H1 (cell line): Measurements from ENCODE around the gene DSTN. TPM values are rescaled to one million over a fixed set of nuclear protein-coding genes. Genes with fewer than 3 reads are reported as not detected.

Experiments
- CTCF ChIA-PET: fragments of 300-600 bp; sonication (Branson Sonifier 250); formaldehyde crosslinking; loops from one replicate; lab custom pipeline; 2021; ENCODE audit not compliant: partially characterized antibody; lab: Charles Lee
- POLR2A ChIA-PET: fragments of 300-600 bp; sonication (Branson Sonifier 250); formaldehyde crosslinking; loops from one replicate; lab custom pipeline; 2021; ENCODE audit warnings: inconsistent platforms; ENCODE audit not compliant: partially characterized antibody; lab: Charles Lee
- DNase-seq, 2 experiments: peaks; one replicate each; pipeline versions ENCODE4 v3.0.0 to v3.0.0-alpha.2; 2010 to 2022; ENCODE audit warnings: low spot score in 2 of 2, low read depth in 1 of 2, mixed read lengths in 1 of 2
- FAIRE-seq: peaks from 2 replicates; lab custom pipeline; 2011; peaks lifted over from hg19 to GRCh38; lab: Jason Lieb, UNC
- H2AFZ ChIP-seq: 2 replicates; pipeline ENCODE4 v1.8.1; 2012; ENCODE audit warnings: low read length, inconsistent platforms
- H2AK5ac ChIP-seq: 2 replicates; pipeline ENCODE4 v1.6.1; 2013; ENCODE audit warnings: low read depth, low read length
- H2BK120ac ChIP-seq: replicated peaks from 2 replicates; pipeline ENCODE3; 2013; ENCODE audit warnings: low read depth, low read length, inconsistent platforms
- H2BK12ac ChIP-seq: 2 replicates; pipeline ENCODE4 v1.6.1; 2013; ENCODE audit warnings: low read depth, low read length
- H2BK15ac ChIP-seq: 2 replicates; pipeline ENCODE4 v1.6.1; 2013; ENCODE audit warnings: low read length
- H2BK20ac ChIP-seq: 2 replicates; pipeline ENCODE4 v1.6.1; 2013; ENCODE audit warnings: low read length
- H2BK5ac ChIP-seq: 2 replicates; pipeline ENCODE4 v1.6.1; 2013; ENCODE audit warnings: low read depth, low read length
- H3K14ac ChIP-seq: 2 replicates; pipeline ENCODE4 v1.6.1; 2013; ENCODE audit warnings: inconsistent platforms; ENCODE audit not compliant: insufficient read length
- H3K18ac ChIP-seq: 2 replicates; pipeline ENCODE4 v1.6.1; 2013; ENCODE audit warnings: low read length; ENCODE audit errors: extremely low read depth
- H3K23ac ChIP-seq: 2 replicates; pipeline ENCODE4 v1.6.1; 2013; ENCODE audit warnings: inconsistent platforms; ENCODE audit not compliant: insufficient read length
- H3K23me2 ChIP-seq: 2 replicates; pipeline ENCODE4 v1.6.1; 2013; ENCODE audit warnings: low read depth, low read length
- H3K27ac ChIP-seq: 2 replicates; pipeline ENCODE4 v1.6.1; 2011; ENCODE audit warnings: low read depth, low read length, inconsistent platforms
- H3K27me3 ChIP-seq, 4 experiments: replicated peaks in 1 of 4; 1 replicate in 1 of 4; 2 replicates in 3 of 4; pipeline versions ENCODE4 v1.6.1 to v1.8.1; 2011 to 2013; ENCODE audit warnings: low read length in 3 of 4, mild to moderate bottlenecking in 3 of 4, inconsistent platforms in 2 of 4, mixed read lengths in 2 of 4, moderate library complexity in 1 of 4; ENCODE audit not compliant: control insufficient read depth in 3 of 4, insufficient read depth in 3 of 4; ENCODE audit errors: extremely low read depth in 1 of 4
- H3K36me3 ChIP-seq, 4 experiments: 2 replicates each; pipeline versions ENCODE4 v1.6.1 to v1.8.1; 2011 to 2013; ENCODE audit warnings: mild to moderate bottlenecking in 4 of 4, low read length in 3 of 4, moderate library complexity in 2 of 4, control low read depth in 1 of 4, inconsistent platforms in 1 of 4; ENCODE audit not compliant: insufficient read depth in 4 of 4, control insufficient read depth in 2 of 4
- H3K4ac ChIP-seq: replicated peaks from 2 replicates; pipeline ENCODE3; 2013; ENCODE audit warnings: low read length, low read depth, mixed read lengths, inconsistent platforms; ENCODE audit not compliant: insufficient read length
- H3K4me1 ChIP-seq, 4 experiments: replicated peaks in 1 of 4; 1 replicate in 1 of 4; 2 replicates in 3 of 4; pipeline versions ENCODE4 v1.6.1 to v1.8.1; 2011 to 2013; ENCODE audit warnings: low read length in 3 of 4, inconsistent platforms in 2 of 4, mixed read lengths in 1 of 4; ENCODE audit not compliant: insufficient read depth in 4 of 4, control insufficient read depth in 3 of 4
- H3K4me2 ChIP-seq, 2 experiments: 2 replicates each; pipeline versions ENCODE4 v1.6.1 to v1.8.1; 2011 to 2013; ENCODE audit warnings: low read depth in 2 of 2, low read length in 2 of 2, control low read depth in 1 of 2, inconsistent platforms in 1 of 2, mild to moderate bottlenecking in 1 of 2; ENCODE audit not compliant: insufficient read depth in 1 of 2
- H3K4me3 ChIP-seq, 4 experiments: fragments of 200-600, 300-600 bp in 1 of 4; sonication (generic), shearing (Covaris generic), sonication (Bioruptor Twin) in 1 of 4; 2 replicates each; pipeline versions ENCODE4 v1.5.1 to v1.8.1; 2011 to 2016; ENCODE audit warnings: low read length in 4 of 4, low read depth in 3 of 4, control low read depth in 2 of 4, inconsistent platforms in 2 of 4, mild to moderate bottlenecking in 2 of 4, mixed read lengths in 1 of 4, moderate library complexity in 1 of 4; ENCODE audit not compliant: insufficient read depth in 2 of 4; ENCODE audit errors: extremely low read depth in 1 of 4
- H3K56ac ChIP-seq: replicated peaks from 2 replicates; pipeline ENCODE3; 2013; ENCODE audit warnings: low read depth, mild to moderate bottlenecking, mixed read lengths, low read length, inconsistent platforms; ENCODE audit not compliant: insufficient read length
- H3K79me1 ChIP-seq: 2 replicates; pipeline ENCODE4 v1.6.1; 2013; ENCODE audit warnings: low read depth, low read length, control low read depth
- H3K79me2 ChIP-seq, 2 experiments: 2 replicates each; pipeline versions ENCODE4 v1.6.1 to v1.8.1; 2012 to 2013; ENCODE audit warnings: low read length in 2 of 2, mild to moderate bottlenecking in 2 of 2, inconsistent platforms in 1 of 2; ENCODE audit not compliant: insufficient read depth in 2 of 2, control insufficient read depth in 1 of 2
- H3K9ac ChIP-seq, 4 experiments: replicated peaks in 1 of 4; 1 replicate in 1 of 4; 2 replicates in 3 of 4; pipeline versions ENCODE4 v1.6.1 to v1.8.1; 2011 to 2013; ENCODE audit warnings: low read depth in 3 of 4, low read length in 3 of 4, control low read depth in 2 of 4, mild to moderate bottlenecking in 2 of 4, moderate library complexity in 2 of 4, inconsistent platforms in 1 of 4; ENCODE audit errors: extremely low read depth in 1 of 4
- H3K9me3 ChIP-seq, 2 experiments: 2 replicates each; pipeline versions ENCODE4 v1.6.1 to v1.8.1; 2012 to 2013; ENCODE audit warnings: mild to moderate bottlenecking in 2 of 2, moderate library complexity in 2 of 2, control low read depth in 1 of 2, inconsistent platforms in 1 of 2, low read depth in 1 of 2, low read length in 1 of 2, mixed read lengths in 1 of 2; ENCODE audit not compliant: insufficient read depth in 2 of 2
- H4K20me1 ChIP-seq, 2 experiments: replicated peaks in 1 of 2; 2 replicates each; pipeline versions ENCODE3 to v1.8.1; 2011 to 2013; ENCODE audit warnings: inconsistent platforms in 2 of 2, low read length in 2 of 2, mild to moderate bottlenecking in 1 of 2; ENCODE audit not compliant: insufficient read depth in 2 of 2, control insufficient read depth in 1 of 2
- H4K5ac ChIP-seq: 2 replicates; pipeline ENCODE4 v1.6.1; 2013; ENCODE audit warnings: low read length, low read depth, mixed read lengths, inconsistent platforms; ENCODE audit not compliant: insufficient read length
- H4K8ac ChIP-seq: 2 replicates; pipeline ENCODE4 v1.8.0; 2013; ENCODE audit warnings: mild to moderate bottlenecking, moderate library complexity, low read length, inconsistent platforms; ENCODE audit not compliant: insufficient read depth; ENCODE audit errors: extremely low read depth
- H4K91ac ChIP-seq: replicated peaks from 2 replicates; pipeline ENCODE3; 2013; ENCODE audit warnings: low read length, mixed read lengths, inconsistent platforms; ENCODE audit not compliant: insufficient read length
- GABPA ChIP-seq: IDR thresholded peaks from 2 replicates; pipeline ENCODE4 v1.6.1; 2011; ENCODE audit warnings: mild to moderate bottlenecking, low read length, moderate library complexity, borderline replicate concordance; ENCODE audit not compliant: insufficient read depth
- HDAC2 ChIP-seq, 2 experiments: fragments of 300-600 bp in 1 of 2; sonication (generic) in 1 of 2; IDR thresholded peaks; 2 replicates each; pipeline ENCODE4 v1.6.1; 2011 to 2012; ENCODE audit warnings: low read depth in 2 of 2, low read length in 2 of 2, mild to moderate bottlenecking in 2 of 2, moderate library complexity in 2 of 2, borderline replicate concordance in 1 of 2, inconsistent platforms in 1 of 2
- PHF8 ChIP-seq: fragments of 200-600 bp; sonication (generic); conservative IDR thresholded peaks from 2 replicates; pipeline ENCODE4 v1.7.1; 2012; ENCODE audit warnings: low read depth, mild to moderate bottlenecking, inconsistent platforms, low read length, moderate library complexity
- POLR2A ChIP-seq, 2 experiments: IDR thresholded peaks; 1 replicate in 1 of 2; 2 replicates in 1 of 2; pipeline ENCODE4 v1.6.1; 2011; ENCODE audit warnings: low read depth in 2 of 2, low read length in 2 of 2, mild to moderate bottlenecking in 2 of 2; ENCODE audit errors: control extremely low read depth in 1 of 2
- SAP30 ChIP-seq: fragments of 300-600 bp; sonication (generic); IDR thresholded peaks from 2 replicates; pipeline ENCODE4 v1.7.1; 2012; ENCODE audit warnings: low read length, moderate library complexity, mild to moderate bottlenecking, inconsistent platforms; ENCODE audit not compliant: insufficient read depth, insufficient replicate concordance
- TEAD4 ChIP-seq: IDR thresholded peaks from 2 replicates; pipeline ENCODE4 v1.6.1; 2012; ENCODE audit warnings: low read depth, low read length, inconsistent platforms, mixed read lengths
- WGBS, 2 experiments: shearing (Covaris generic) in 1 of 2; methylation state at CpG; one replicate each; pipeline versions ENCODE4 v1.1.6 to v1.1.7; 2013 to 2015; ENCODE audit warnings: low lambda C conversion rate in 2 of 2, mixed read lengths in 2 of 2, inconsistent platforms in 1 of 2, low coverage in 1 of 2, missing lambda C conversion rate in 1 of 2; ENCODE audit not compliant: insufficient replicate concordance in 2 of 2, insufficient coverage in 1 of 2, insufficient read length in 1 of 2; ENCODE audit errors: extremely low coverage in 1 of 2, missing lambda C conversion rate in 1 of 2; 5-methylcytosine and 5-hydroxymethylcytosine counted together
- polyA plus RNA-seq, 7 experiments: library from polyadenylated mRNA; depleted of rRNA in 3 of 7; stranded (reverse) in 5 of 7; unstranded in 2 of 7; fragments of >200 nt in 5 of 7; fragments of 200-250 nt in 2 of 7; gene quantifications; 1 replicate in 5 of 7; 2 replicates in 1 of 7; 4 replicates in 1 of 7; pipeline versions ENCODE4 v1.2.1 to v1.2.3, GENCODE V29; 2011 to 2013; ENCODE audit warnings: missing spikeins in 2 of 7, mixed read lengths in 2 of 7
- total RNA-seq: library from RNA; stranded (reverse); fragmentation: NEBNext Ultra II Directional; extraction: Animal tissue kit (Norgen Biotek cat#: 25700); gene quantifications from 2 replicates; pipeline ENCODE4 v1.2.1, GENCODE V29; 2021

Gene DSTN
- total and polyA plus RNA-seq, 2 of the 8 experiments (the other 6 are each of a cell fraction or from before 2014, with no cell fraction given), result 43.3 to 208 TPM

GRCh38 chr20:17629678-17630089, 59.8 kb downstream of the DSTN start:
- 92% methylated on average over 21 of the region's 21 CpGs; no CpG with 5 or more reads in 1 of the 2 experiments for WGBS, 2 experiments
- H4K5ac ChIP-seq, result no peak overlapping the region
- H3K9ac ChIP-seq, result no peak overlapping the region
- CTCF ChIA-PET, result interaction anchor here (0.7 to 8.3 kb wide), 7 partner anchors 13 to 269 kb away, joined by 3 to 95 read pairs (median 4); no protein-coding TSS in a partner anchor
- no peak overlapping the region for H3K4me2 ChIP-seq
- H4K20me1 ChIP-seq, result peaks cover under 1 to 14% of the 10 kb centered on the region in 2 experiments
- FAIRE-seq (no peak), DNase-seq (no peak)
- no peak overlapping the region for H2BK12ac ChIP-seq
- H3K27me3 ChIP-seq, result no peaks in the 10 kb centered on the region
- H4K91ac ChIP-seq, result no peak overlapping the region
- no peak overlapping the region for H3K23ac ChIP-seq
- H3K4ac ChIP-seq, result no peak overlapping the region
- no peaks in the 10 kb centered on the region for H3K23me2 ChIP-seq
- H3K56ac ChIP-seq, result no peak overlapping the region
- H3K79me1 ChIP-seq, result peaks cover 2% of the 10 kb centered on the region
- POLR2A ChIA-PET, result interaction anchor here (0.8 to 1.3 kb wide), 2 partner anchors 12 to 17 kb away, joined by 3 to 7 read pairs; no protein-coding TSS in a partner anchor
- no peak for TF ChIP-seq GABPA
- TF ChIP-seq SAP30, result no peak
- TF ChIP-seq HDAC2 (IDR thresholded peaks at IDR 0.05; ENCODE audit: borderline replicate concordance in 1 of 2, low read depth in 2 of 2, low read length in 2 of 2), result no peak
- TF ChIP-seq TEAD4, result no peak
- TF ChIP-seq POLR2A (IDR thresholded peaks at IDR 0.05; ENCODE audit: control extremely low read depth in 1 of 2, low read depth in 2 of 2, low read length in 2 of 2), result no peak
- no peak for TF ChIP-seq PHF8
- TF ChIP-seq, all 59 proteins: peak for 0
- Histone ChIP-seq H3K36me3 (peaks cover 17 to 50% (median 38%) of the 10 kb centered on the region in 4 experiments), H3K79me2 (no peaks in the 10 kb centered on the region), H3K4me3 (no peak overlapping the region), H3K14ac (no peak overlapping the region), H2AK5ac (no peak overlapping the region), H3K18ac (no peak overlapping the region), H2BK5ac (no peak overlapping the region), H3K27ac (no peak overlapping the region), H2BK20ac (no peak overlapping the region), H2AFZ (no peak overlapping the region), H2BK120ac (no peak overlapping the region), H4K8ac (no peak overlapping the region), H2BK15ac (no peak overlapping the region), H3K4me1 (no peaks in the 10 kb centered on the region), H3K9me3 (no peaks in the 10 kb centered on the region)
